Measurements from ENCODE around the gene JMJD7. TPM values are rescaled to one million over a fixed set of nuclear protein-coding genes. Genes with fewer than 3 reads are reported as not detected.

JMJD7 gene
- total and polyA plus RNA-seq, 9 of the 15 experiments (the other 6 are each of a cell fraction or from before 2014, with no cell fraction given): 1.2 to 13.9 (median 6.1) TPM

- TF ChIP-seq ATF3 (IDR thresholded peaks at IDR 0.05) (0 out of 2 replicates have a peak, but pooled peaks have one; percentile 7), ATF3 (CRISPR knock-in tag; conservative IDR thresholded peaks at IDR 0.05) (no peak), TCF3 (CRISPR knock-in tag; IDR thresholded peaks at IDR 0.05) (peak; percentile 65), MEF2D (tag; conservative IDR thresholded peaks at IDR 0.05; ENCODE audit: low read depth) (peak; percentile 73; the same call in 1 of the 2 replicates), GTF2E2 (tag; IDR thresholded peaks at IDR 0.05) (no peak), POLR2AphosphoS5 (IDR thresholded peaks at IDR 0.05; ENCODE audit: control insufficient read depth, insufficient read depth, low read depth, low read length) (peak; percentile 32; the same call in 1 of the 2 replicates), SMAD1 (IDR thresholded peaks at IDR 0.05; ENCODE audit: low read depth, low read length, partially characterized antibody) (no peak), PML (IDR thresholded peaks at IDR 0.05; ENCODE audit: low read length) (peak; percentile 61; the same call in 1 of the 2 replicates), ZBTB7A (IDR thresholded peaks at IDR 0.05; ENCODE audit: borderline replicate concordance, control insufficient read depth, low read depth, low read length) (0 out of 2 replicates have a peak, but pooled peaks have one; percentile 15), SMARCE1 (IDR thresholded peaks at IDR 0.05) (peak; percentile 46; the same call in 1 of the 2 replicates), ELF2 (CRISPR knock-in tag; IDR thresholded peaks at IDR 0.05) (no peak), RCOR1 (IDR thresholded peaks at IDR 0.05; ENCODE audit: borderline replicate concordance in 1 of 2, low read depth in 2 of 2, low read length in 2 of 2) (peak in 1 of 2 experiments; percentile 82; a peak in 2 of 4 replicates), ZBTB1 (CRISPR knock-in tag; IDR thresholded peaks at IDR 0.05; ENCODE audit: borderline replicate concordance, low read depth) (no peak; the same call in 1 of the 2 replicates), MTA2 (IDR thresholded peaks at IDR 0.05; ENCODE audit: low read depth) (0 out of 2 replicates have a peak, but pooled peaks have one; percentile 15), ARID1B (IDR thresholded peaks at IDR 0.05) (peak; percentile 83), KLF16 (IDR thresholded peaks at IDR 0.05) (0 out of 2 replicates have a peak, but pooled peaks have one; percentile 35), MLLT1 (IDR thresholded peaks at IDR 0.05) (0 out of 4 replicates have a peak, but pooled peaks of 1 of the 2 experiments have one; percentile 39), LEF1 (IDR thresholded peaks at IDR 0.05) (peak; percentile 41; the same call in 1 of the 2 replicates)
These were observed 36.9 kb upstream of the JMJD7 start (continued) for GRCh38 chr15:41790756-41791546.
